ENCODE data around the gene ZCCHC14. TPM values are rescaled to one million over a fixed set of nuclear protein-coding genes. Genes with fewer than 3 reads are reported as not detected.
"Not testable (repeated sequence)": the region's sequence is repeated elsewhere in the genome, so short reads cannot be mapped to it uniquely, and the experiment has no call there.

The ZCCHC14 gene
- total and polyA plus RNA-seq, 2 experiments from 2014 or later = 2.7 to 6.3 TPM

DNA sequence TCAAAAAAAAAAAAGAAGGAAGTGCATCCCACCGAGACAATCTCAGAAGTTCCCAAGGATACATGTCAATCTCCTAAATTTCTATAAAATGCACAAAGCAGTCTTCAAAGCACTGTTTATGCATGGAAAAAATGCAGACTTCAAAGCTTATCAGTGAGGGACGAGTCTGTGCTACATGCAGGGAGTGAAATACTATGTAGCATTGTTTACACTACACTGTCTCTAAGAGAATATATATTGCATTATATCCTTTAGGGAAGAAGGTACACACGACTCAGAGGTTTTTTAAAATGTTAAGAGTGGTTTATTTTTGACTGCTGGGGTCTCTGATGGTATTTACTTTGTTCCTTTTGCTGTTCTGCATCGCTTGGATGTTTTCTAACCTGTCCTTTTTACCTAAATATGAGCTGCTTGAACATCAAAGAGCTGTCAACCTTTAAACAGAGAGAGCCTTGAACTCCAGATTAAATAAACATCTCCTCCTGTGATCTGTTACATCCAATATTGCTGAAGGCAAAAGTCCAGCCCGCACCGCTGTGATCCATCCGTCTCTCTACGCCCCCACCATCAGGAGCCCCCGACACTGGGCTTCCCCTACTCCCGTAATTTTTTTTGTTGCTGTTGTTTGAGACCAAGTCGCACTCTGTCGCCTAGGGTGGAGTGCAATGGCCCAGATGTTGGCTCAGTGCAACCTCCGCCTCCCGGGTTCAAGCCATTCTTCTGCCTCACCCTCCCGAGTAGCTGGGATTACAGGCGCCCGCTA lies 110.6 kb downstream of the ZCCHC14 start:
- no peak for TF ChIP-seq EZH2phosphoT487 (IDR thresholded peaks at IDR 0.05; ENCODE audit: insufficient read depth, low read depth)
- TF ChIP-seq EZH2 (IDR thresholded peaks at IDR 0.05; ENCODE audit: insufficient read depth, poor library complexity, severe bottlenecking) = no peak

DNA sequence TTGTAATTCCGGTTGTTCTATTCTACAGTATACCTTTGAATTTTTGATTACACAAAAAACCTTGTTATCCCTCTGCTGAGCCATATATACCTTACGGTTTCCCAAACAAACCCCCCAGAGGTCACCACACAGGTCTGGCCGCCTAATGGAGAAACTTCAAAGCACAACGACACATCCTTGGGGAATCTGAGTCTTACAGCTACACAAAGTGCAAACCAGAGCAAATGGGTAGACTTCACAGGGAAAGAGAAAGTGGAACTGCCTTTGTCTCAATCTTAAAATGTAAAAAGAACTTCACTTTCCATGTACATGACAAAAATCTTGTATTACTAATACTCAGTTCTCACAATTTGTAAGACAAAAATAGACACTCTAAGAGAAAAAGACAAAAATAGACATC lies 111.9 kb downstream of the ZCCHC14 start:
- TF ChIP-seq EZH2 (IDR thresholded peaks at IDR 0.05; ENCODE audit: insufficient read depth, poor library complexity, severe bottlenecking) (no peak), EZH2phosphoT487 (IDR thresholded peaks at IDR 0.05; ENCODE audit: insufficient read depth, low read depth) (no peak)
- Histone ChIP-seq H3K36me3 (ENCODE audit: low read depth) (no peaks in the 10 kb centered on the region), H3K4me3 (peak overlapping the region; percentile 81), H2AFZ (no peak overlapping the region), H4K20me1 (ENCODE audit: insufficient read depth) (no peaks in the 10 kb centered on the region; the same call in 1 of the 2 replicates), H3F3A (ENCODE audit: insufficient read depth) (peaks cover 28% of the 10 kb centered on the region), H3K27me3 (replicated peaks; ENCODE audit: insufficient read depth) (no peaks in the 10 kb centered on the region), H3K27ac (peak overlapping the region; percentile 89), H3K4me2 (ENCODE audit: unreplicated experiment) (peak overlapping the region; percentile 95), H3K9ac (peak overlapping the region; percentile 90), H3K9me3 (ENCODE audit: low read depth) (no peaks in the 10 kb centered on the region), H3K79me2 (ENCODE audit: insufficient read depth) (peaks cover 72% of the 10 kb centered on the region), H3K9me2 (ENCODE audit: insufficient read depth) (no peaks in the 10 kb centered on the region), H3K4me1 (ENCODE audit: insufficient read depth) (peaks cover 24% of the 10 kb centered on the region)
- peak; percentile 64 for DNase-seq
- 54 to 60% methylated on average over 4 of the region's 4 CpGs for WGBS, 2 experiments (ENCODE audit: low coverage in 1 of 2, low lambda C conversion rate in 2 of 2, missing lambda C conversion rate in 2 of 2)
- in situ Hi-C loops (cut with MboI) = no loop called here

More for the DNA sequence above, 110.6 kb downstream of the ZCCHC14 start:
- peaks cover 59% of the 10 kb centered on the region for H3K79me2 ChIP-seq (ENCODE audit: insufficient read depth)
- DNase-seq = peak; percentile 40
- in situ Hi-C loops (cut with MboI) = no loop called here
- H3K9me2 ChIP-seq (ENCODE audit: insufficient read depth) = no peaks in the 10 kb centered on the region
- H3K27ac ChIP-seq = peak overlapping the region; percentile 89
- H3F3A ChIP-seq (ENCODE audit: insufficient read depth) = peaks cover 30% of the 10 kb centered on the region
- H3K36me3 ChIP-seq (ENCODE audit: low read depth) = no peaks in the 10 kb centered on the region
- peak overlapping the region; percentile 47 for H2AFZ ChIP-seq
- no peaks in the 10 kb centered on the region for H3K9me3 ChIP-seq (ENCODE audit: low read depth)
- peak overlapping the region; percentile 90 for H3K9ac ChIP-seq
- no peaks in the 10 kb centered on the region for H3K27me3 ChIP-seq (replicated peaks; ENCODE audit: insufficient read depth)
- H3K4me3 ChIP-seq = peak overlapping the region; percentile 81
- WGBS, 2 experiments (ENCODE audit: low coverage in 1 of 2, low lambda C conversion rate in 2 of 2, missing lambda C conversion rate in 2 of 2) = 4 to 5% methylated on average over 17 of the region's 17 CpGs
- peaks cover 19% of the 10 kb centered on the region for H3K4me1 ChIP-seq (ENCODE audit: insufficient read depth)
- no peaks in the 10 kb centered on the region; the same call in 1 of the 2 replicates for H4K20me1 ChIP-seq (ENCODE audit: insufficient read depth)
- peak overlapping the region; percentile 95 for H3K4me2 ChIP-seq (ENCODE audit: unreplicated experiment)

DNA sequence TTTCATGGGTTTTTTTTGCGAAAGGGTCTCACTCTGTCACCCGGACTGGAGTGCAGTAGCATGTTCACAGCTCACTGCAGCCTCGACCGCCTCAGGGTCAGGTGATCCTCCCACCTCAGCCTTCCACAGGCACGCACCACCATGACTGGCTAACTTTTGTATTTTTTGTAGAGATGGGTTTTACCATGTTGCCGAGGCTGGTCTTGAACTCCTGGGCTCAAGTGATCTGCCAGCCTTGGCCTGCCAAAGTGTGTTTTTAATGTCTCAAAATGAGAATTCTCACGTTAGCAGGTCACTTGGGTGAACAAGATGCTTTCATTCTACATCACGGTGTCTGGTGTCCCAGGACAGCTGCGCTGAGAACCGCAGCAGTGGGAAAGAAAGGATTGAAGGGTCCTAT lies 112.4 kb downstream of the ZCCHC14 start:
- 81 to 89% methylated on average over 10 of the region's 10 CpGs for WGBS, 2 experiments (ENCODE audit: low coverage in 1 of 2, low lambda C conversion rate in 2 of 2, missing lambda C conversion rate in 2 of 2)
- Histone ChIP-seq H3K4me2 (ENCODE audit: unreplicated experiment) (peak overlapping the region; percentile 95), H3K79me2 (ENCODE audit: insufficient read depth) (peaks cover 77% of the 10 kb centered on the region), H3F3A (ENCODE audit: insufficient read depth) (peaks cover 28% of the 10 kb centered on the region), H3K9ac (peak overlapping the region; percentile 90), H3K27ac (peak overlapping the region; percentile 89), H3K9me2 (ENCODE audit: insufficient read depth) (no peaks in the 10 kb centered on the region), H3K9me3 (ENCODE audit: low read depth) (no peaks in the 10 kb centered on the region), H3K36me3 (ENCODE audit: low read depth) (no peaks in the 10 kb centered on the region), H3K4me3 (peak overlapping the region; percentile 81), H3K4me1 (ENCODE audit: insufficient read depth) (peaks cover 29% of the 10 kb centered on the region), H2AFZ (no peak overlapping the region), H3K27me3 (replicated peaks; ENCODE audit: insufficient read depth) (no peaks in the 10 kb centered on the region), H4K20me1 (ENCODE audit: insufficient read depth) (no peaks in the 10 kb centered on the region; the same call in 1 of the 2 replicates)
- TF ChIP-seq EZH2 (IDR thresholded peaks at IDR 0.05; ENCODE audit: insufficient read depth, poor library complexity, severe bottlenecking) = no peak
- TF ChIP-seq EZH2phosphoT487 (IDR thresholded peaks at IDR 0.05; ENCODE audit: insufficient read depth, low read depth) = no peak
- DNase-seq = no peak
- in situ Hi-C loops (cut with MboI) = no loop called here

DNA sequence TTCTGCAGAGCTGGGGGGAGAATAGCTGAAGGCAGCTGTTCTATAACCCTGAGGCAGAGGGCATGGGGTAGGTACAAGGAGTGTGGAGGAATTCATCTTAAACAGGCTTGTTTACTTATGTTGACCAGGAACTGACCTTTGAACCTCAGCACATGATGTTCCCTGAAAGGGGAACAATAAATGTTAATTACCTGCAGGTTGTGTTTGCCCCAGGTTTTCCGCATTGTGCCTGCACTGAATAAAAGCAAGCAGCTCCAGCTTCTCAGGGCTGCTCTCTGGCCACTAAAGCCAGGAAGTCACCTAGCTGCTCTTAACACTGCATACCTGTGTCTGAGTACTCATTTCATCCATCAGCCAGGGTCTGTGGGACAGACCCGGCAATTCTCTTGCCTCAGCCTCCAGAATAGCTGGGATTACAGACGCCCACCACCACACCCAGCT lies 113.5 kb downstream of the ZCCHC14 start:
- H3K27me3 ChIP-seq (replicated peaks; ENCODE audit: insufficient read depth); in situ Hi-C loops (cut with MboI); H3K4me2 ChIP-seq (ENCODE audit: unreplicated experiment); H3K9me3 ChIP-seq (ENCODE audit: low read depth); H3K36me3 ChIP-seq (ENCODE audit: low read depth); DNase-seq; H3K4me3 ChIP-seq; H4K20me1 ChIP-seq (ENCODE audit: insufficient read depth); H3K27ac ChIP-seq; H3K9me2 ChIP-seq (ENCODE audit: insufficient read depth); H3K9ac ChIP-seq; H2AFZ ChIP-seq: not testable (repeated sequence)
- H3K79me2 ChIP-seq (ENCODE audit: insufficient read depth) = peaks cover 87% of the 10 kb centered on the region
- 79 to 86% methylated on average over 3 of the region's 3 CpGs for WGBS, 2 experiments (ENCODE audit: low coverage in 1 of 2, low lambda C conversion rate in 2 of 2, missing lambda C conversion rate in 2 of 2)
- H3F3A ChIP-seq (ENCODE audit: insufficient read depth) = peaks cover 28% of the 10 kb centered on the region
- H3K4me1 ChIP-seq (ENCODE audit: insufficient read depth) = peaks cover 33% of the 10 kb centered on the region
